Measurements from ENCODE around the gene MINDY4. TPM values are rescaled to one million over a fixed set of nuclear protein-coding genes. Genes with fewer than 3 reads are reported as not detected.

Gene MINDY4
- total and polyA plus RNA-seq, 2 of the 4 experiments (the other 2 are of a cell fraction): 1.8 to 3.6 TPM

- TF ChIP-seq FOS (IDR thresholded peaks at IDR 0.05; ENCODE audit: low read depth, low read length): no peak
- TF ChIP-seq MAFK (IDR thresholded peaks at IDR 0.05; ENCODE audit: low read depth, low read length): no peak
Observed at GRCh38 chr7:30797176-30798040, 26.2 kb downstream of the MINDY4 start (continued).

DNA sequence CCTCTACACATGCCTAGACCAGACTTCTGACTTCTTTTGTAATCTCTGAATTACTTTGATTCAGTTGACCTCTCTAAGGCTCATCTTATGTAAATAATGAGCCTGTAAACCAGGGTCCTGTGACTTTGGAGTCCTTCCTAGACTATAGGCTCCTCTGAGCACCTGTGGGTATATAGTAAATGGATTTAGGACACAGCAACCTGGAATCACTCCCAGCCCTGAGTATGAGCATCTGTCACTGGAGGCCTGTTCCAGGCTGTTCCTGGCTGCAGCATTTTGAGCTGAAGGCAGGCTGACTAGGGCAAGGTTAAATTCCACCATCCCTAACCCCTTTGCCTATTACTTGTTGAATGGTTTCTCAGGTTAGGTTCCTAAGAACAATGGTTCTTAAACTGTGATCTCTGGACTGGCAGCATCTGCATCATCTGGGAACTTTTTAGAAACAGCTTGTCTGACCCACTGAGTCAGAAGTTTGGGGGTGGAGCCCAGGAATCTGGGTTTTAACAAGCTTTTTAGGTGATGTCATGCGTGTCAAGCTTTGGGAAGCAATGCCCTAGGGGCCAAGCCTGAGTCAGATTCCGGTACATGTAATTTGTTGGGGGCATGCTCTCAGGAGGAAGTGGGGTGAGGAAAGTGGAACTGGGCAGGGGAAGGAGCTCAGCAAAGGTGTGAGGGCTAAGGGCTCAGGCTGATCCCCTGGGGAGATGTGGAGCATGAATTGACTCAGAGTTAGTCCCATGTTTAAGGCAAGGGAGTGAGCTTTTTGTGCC is 28.2 kb downstream of the MINDY4 start:
- Histone ChIP-seq H4K91ac (ENCODE audit: insufficient read depth, low read depth, low read length) (peak overlapping the region; percentile 88), H3K4me3 (ENCODE audit: insufficient read depth, low read depth, low read length) (no peak overlapping the region), H2BK15ac (ENCODE audit: low read depth, low read length) (peak overlapping the region; percentile 77), H4K8ac (ENCODE audit: low read depth in 2 of 2, low read length in 2 of 2) (peak overlapping the region; percentile 61 to 79), H3K9me3 (ENCODE audit: control insufficient read depth, insufficient read depth, low read length) (no peaks in the 10 kb centered on the region), H3K4me1 (ENCODE audit: control insufficient read depth, insufficient read depth, low read length) (peaks cover 49% of the 10 kb centered on the region), H3K4ac (ENCODE audit: low read depth, low read length) (peak overlapping the region; percentile 91), H3K56ac (ENCODE audit: extremely low read depth, insufficient read depth, low read length) (peak overlapping the region; percentile 44), H3K9me1 (ENCODE audit: insufficient read depth, low read length) (peaks cover 44% of the 10 kb centered on the region), H3K36me3 (ENCODE audit: control insufficient read depth, insufficient read depth, low read length) (no peaks in the 10 kb centered on the region), H3K18ac (ENCODE audit: low read depth, low read length) (peak overlapping the region; percentile 71), H3K23ac (ENCODE audit: low read depth, low read length) (peak overlapping the region; percentile 89), H2BK120ac (ENCODE audit: low read depth, low read length) (peak overlapping the region; percentile 95), H2AK5ac (ENCODE audit: low read depth, low read length) (peak overlapping the region; percentile 93), H2BK5ac (ENCODE audit: low read depth, low read length, poor library complexity, severe bottlenecking) (peak overlapping the region; percentile 61), H3K27me3 (ENCODE audit: control insufficient read depth, insufficient read depth, low read length) (no peaks in the 10 kb centered on the region), H3K79me1 (ENCODE audit: low read depth in 1 of 2, low read length in 2 of 2) (peaks cover 4 to 33% of the 10 kb centered on the region in 2 experiments; a peak in 3 of 4 replicates), H3K9ac (ENCODE audit: low read depth, low read length) (peak overlapping the region; percentile 21; the same call in 1 of the 2 replicates), H2BK20ac (ENCODE audit: low read depth, low read length) (peak overlapping the region; percentile 91), H2AK9ac (replicated peaks; ENCODE audit: low read depth, low read length, poor library complexity) (peak overlapping the region; percentile 45), H3K27ac (ENCODE audit: insufficient read depth, low read length) (peak overlapping the region; percentile 68), H3K4me2 (ENCODE audit: low read depth, low read length) (0 out of 2 replicates have a peak overlapping the region, but pooled peaks have one; percentile 15), H4K20me1 (ENCODE audit: insufficient read depth, low read length) (peaks cover 11% of the 10 kb centered on the region; the same call in 1 of the 2 replicates), H3K14ac (replicated peaks; ENCODE audit: low read depth, low read length) (peak overlapping the region; percentile 86), H4K5ac (ENCODE audit: low read depth, low read length) (peak overlapping the region; percentile 46), H2AFZ (replicated peaks; ENCODE audit: low read length, poor library complexity) (peak overlapping the region; percentile 72)
- 0% methylated on average over 2 of the region's 2 CpGs; no CpG with 5 or more reads in 1 of the 2 experiments for WGBS, 2 experiments (ENCODE audit: extremely low coverage in 2 of 2, insufficient read length in 1 of 2)
- in situ Hi-C loops (cut with MboI; ENCODE audit: low sequenced_read_pairs) (no loop called here), dilution Hi-C loops (cut with HindIII; ENCODE audit: low sequenced_read_pairs, unreplicated experiment) (no loop called here), intact Hi-C loops (cut with micrococcal nuclease) (loop anchor here (2.0 kb wide), 1 partner anchor 49 kb away; no protein-coding TSS in a partner anchor)
- ChIA-PET CTCF (interaction anchor here (0.8 to 1.6 kb wide), 3 partner anchors 139 to 323 kb away, joined by 3 to 12 read pairs (median 4); no protein-coding TSS in a partner anchor), POLR2A (ENCODE audit: unreplicated experiment) (interaction anchor here (0.9 kb wide), 1 partner anchor 48 kb away, joined by 3 read pairs; the partner anchor contains the start of gene INMT)
- ATAC-seq (ENCODE audit: low read depth) (peak; percentile 37), DNase-seq (peak; percentile 93)
- TF ChIP-seq RFX5 (IDR thresholded peaks at IDR 0.05; ENCODE audit: low read depth, low read length) (no peak), CHD1 (IDR thresholded peaks at IDR 0.05; ENCODE audit: low read depth, low read length) (no peak), BHLHE40 (IDR thresholded peaks at IDR 0.05; ENCODE audit: low read depth, low read length) (no peak), MAZ (IDR thresholded peaks at IDR 0.05; ENCODE audit: borderline replicate concordance, low read depth, low read length) (peak; percentile 79), RAD21 (IDR thresholded peaks at IDR 0.05; ENCODE audit: low read length) (no peak), NFE2L2 (IDR thresholded peaks at IDR 0.05; ENCODE audit: low read depth, low read length) (no peak), RCOR1 (IDR thresholded peaks at IDR 0.05; ENCODE audit: insufficient replicate concordance, low read length) (no peak), CEBPB (IDR thresholded peaks at IDR 0.05; ENCODE audit: low read depth, low read length) (peak; percentile 18; the same call in 1 of the 2 replicates), FOS (IDR thresholded peaks at IDR 0.05; ENCODE audit: low read depth, low read length) (peak; percentile 77; the same call in 1 of the 2 replicates), SMC3 (IDR thresholded peaks at IDR 0.05; ENCODE audit: low read depth, low read length) (0 out of 2 replicates have a peak, but pooled peaks have one; percentile 17), MXI1 (IDR thresholded peaks at IDR 0.05; ENCODE audit: borderline replicate concordance, low read depth, low read length) (no peak), USF2 (IDR thresholded peaks at IDR 0.05; ENCODE audit: low read depth, low read length) (no peak), POLR2A (IDR thresholded peaks at IDR 0.05; ENCODE audit: low read depth, low read length) (no peak)
- no TSS peak for BruUV-seq (replicated peaks)

All from IMR-90 (cell line).